Measurements from ENCODE around the gene COL4A2.

Gene COL4A2

DNA sequence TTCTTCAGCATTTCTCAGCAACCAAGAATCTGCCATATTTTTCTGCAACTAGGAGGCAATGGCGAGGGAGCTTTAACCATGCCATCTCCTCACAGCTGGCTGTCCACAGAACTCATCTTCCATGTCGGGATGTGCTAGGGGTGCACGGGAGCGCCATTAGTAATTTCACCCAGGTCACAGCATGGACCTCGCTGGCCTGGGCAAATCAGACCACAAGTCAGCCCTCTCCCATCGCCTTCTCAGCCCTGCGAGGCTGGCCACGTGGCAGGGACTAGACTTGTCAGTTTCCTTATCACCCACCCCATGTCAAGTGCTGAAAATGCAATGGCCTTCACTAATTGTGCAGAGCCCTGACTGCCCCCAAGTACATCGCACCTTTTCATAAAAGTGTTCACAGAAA lies 15.8 kb upstream of the COL4A2 start:
- DNase-seq = no peak

GRCh38 chr13:110293037-110293436 lies 14.0 kb upstream of the COL4A2 start:
- DNase-seq = no peak

GRCh38 chr13:110293649-110294048 lies 13.4 kb upstream of the COL4A2 start:
- no peak for DNase-seq

DNA sequence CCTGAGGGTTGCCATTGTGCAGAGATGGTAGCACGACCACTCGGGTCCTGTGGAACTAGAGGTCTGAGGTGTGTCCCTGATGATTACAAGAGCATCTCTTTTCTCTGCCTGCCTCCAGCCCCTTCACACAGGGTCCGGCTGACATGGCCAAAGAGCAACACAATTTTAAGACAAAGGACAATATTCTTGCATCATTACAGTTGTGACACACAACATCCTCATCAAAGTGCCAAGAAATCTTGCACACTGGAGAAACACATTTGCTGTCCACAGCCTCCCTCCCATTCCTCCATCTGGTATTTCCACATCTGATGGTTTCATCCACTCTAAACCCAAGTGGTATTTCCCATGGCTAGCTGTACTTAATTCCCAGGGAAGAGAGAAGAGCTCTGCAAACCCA lies 12.9 kb upstream of the COL4A2 start:
- peak; percentile 41 for DNase-seq

DNA sequence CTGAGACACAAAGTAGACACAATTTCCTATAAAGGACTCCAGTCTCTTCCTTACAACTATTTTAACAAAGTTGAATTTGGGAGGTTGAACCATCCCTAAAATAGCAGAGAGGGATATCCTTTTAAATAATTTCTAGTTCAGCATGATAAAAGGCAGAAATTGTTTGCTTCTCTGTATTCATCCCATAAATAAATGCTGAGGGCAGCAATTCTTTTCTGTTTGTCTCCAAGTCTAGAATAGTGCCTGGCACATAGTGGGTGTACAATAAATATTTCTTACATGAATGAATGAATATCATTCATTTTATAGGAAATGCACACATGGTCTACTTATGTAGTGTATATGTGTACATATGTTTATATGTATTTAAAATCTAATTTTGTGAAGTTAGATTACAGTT lies 12.5 kb upstream of the COL4A2 start:
- no peak for DNase-seq

DNA sequence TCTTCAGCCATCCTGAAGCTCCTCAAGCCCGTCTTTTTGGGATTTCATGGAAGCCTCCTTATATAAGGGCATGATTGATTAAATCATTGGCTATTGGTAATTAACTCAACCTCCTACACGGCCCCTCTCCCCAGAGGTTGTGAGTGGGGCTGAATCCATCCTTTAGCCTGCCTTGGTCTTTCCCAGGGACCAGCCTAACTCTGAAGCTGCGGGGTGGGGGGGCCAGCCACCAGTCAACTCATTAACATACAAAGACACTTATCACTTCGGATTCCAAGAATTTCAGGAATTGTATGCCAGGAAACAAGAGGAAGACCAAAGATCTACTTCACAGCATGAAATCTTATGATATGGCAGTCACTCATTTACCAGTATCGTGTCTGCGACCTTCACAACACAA lies 10.1 kb upstream of the COL4A2 start:
- no peak for DNase-seq

DNA sequence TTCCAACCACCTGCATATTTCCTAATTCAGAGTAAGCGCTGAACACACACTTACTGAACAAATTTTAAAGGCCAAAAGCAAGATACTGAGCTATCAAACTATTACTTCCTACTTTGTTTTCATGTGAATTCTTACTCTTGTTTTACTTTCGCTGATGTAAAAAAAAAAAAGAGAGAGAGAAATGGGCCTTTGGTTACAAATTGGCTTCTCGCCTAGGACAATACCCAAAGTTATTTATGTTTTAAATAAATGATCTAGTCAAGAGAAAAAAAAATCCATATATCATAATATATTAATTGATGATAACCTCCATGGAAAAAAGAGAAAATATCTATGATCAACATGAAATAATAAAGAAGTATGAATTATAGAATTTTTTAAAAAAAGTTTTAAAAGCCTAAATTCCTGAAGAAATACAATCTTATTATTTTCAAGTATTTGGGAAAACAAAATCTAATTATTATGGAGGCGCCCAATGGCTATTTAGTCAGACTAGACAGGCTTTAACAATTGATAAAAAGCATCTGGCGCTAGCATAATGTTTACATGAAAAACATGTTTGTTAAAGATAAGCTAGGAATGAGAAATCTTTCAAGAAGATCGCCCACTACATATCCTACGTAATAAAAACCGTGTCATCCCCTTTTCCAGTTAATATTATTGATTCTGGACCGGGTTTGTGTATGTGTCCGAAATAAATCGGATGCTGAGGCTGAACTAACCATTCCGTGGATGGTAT lies 9.1 kb upstream of the COL4A2 start:
- DNase-seq = no peak

GRCh38 chr13:110298505-110299282 lies 8.4 kb upstream of the COL4A2 start:
- no peak for DNase-seq

GRCh38 chr13:110299283-110299840 lies 7.7 kb upstream of the COL4A2 start:
- DNase-seq = no peak

- DNase-seq = no peak
Measured at GRCh38 chr13:110300090-110300815, 6.8 kb upstream of the COL4A2 start.

- no peak for DNase-seq
Measured at GRCh38 chr13:110301083-110301482, 6.0 kb upstream of the COL4A2 start.

DNA sequence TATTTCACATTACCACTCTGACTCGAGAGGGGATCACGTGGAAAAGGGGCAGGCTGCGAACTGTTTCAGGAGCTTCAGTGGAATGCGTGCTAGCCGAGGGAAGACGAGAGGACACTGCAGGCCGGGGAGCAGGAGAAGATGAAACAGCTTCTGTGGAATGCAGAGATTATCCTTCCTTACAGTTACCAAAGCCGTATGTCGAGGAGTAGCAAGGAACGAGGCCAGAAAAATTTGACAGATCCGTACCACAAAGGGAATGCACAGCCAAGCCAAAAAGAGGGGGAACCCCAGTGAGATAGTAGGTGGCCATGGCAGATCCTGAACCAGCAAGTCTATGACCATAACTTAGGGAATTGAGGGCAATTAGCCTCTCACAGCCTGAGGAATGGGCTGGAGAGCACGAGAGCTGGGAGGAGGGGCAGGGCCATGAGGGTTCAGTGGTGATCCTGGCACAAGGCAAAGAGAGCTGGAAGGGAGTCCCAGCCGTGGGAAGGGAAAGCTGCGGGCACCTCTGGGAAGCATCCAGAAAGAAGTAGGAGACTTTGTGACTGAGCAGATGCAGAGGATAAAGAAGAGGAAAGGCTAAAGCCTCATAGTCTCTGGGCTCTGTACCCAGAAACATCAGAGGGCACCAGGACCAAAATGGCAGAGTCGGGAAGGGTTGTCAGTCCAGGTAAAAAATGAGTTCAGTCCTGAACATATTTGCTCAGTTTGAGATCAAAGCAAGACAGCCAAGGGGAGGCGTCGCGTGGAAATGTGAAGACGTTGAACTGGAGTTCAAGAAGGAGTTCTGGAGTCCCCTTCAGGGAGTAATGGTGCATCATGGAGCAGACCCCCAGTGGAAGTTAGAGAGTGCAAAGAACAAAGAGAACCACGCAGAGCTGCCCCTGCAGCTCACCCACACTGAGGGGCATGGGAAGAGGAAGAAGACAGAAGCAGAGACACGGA lies 5.2 kb upstream of the COL4A2 start:
- peak; percentile 93 for DNase-seq

DNA sequence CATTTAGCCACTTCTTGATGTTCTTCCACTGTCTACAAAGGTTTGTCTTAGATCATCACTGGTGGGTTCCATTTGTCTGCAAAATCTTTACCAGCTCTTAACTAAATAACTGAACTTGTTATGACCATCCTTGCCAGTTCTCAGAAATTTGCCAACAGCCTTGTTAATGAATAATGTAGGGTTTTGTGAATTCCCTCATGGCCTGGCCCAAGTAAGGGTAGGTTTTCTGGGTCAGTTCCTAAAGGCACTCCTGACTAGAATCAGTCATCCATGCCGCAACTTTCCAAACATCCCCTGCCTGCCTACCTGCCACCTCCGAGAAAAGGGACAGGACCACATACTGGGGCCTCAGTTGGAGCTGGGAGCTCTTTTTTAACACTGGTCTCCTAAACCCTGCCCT lies 4.1 kb upstream of the COL4A2 start:
- DNase-seq = no peak

GRCh38 chr13:110303644-110304043 lies 3.4 kb upstream of the COL4A2 start:
- DNase-seq = no peak

GRCh38 chr13:110304256-110304655 lies 2.8 kb upstream of the COL4A2 start:
- peak; percentile 15 for DNase-seq

- DNase-seq = no peak
Measured at GRCh38 chr13:110305001-110305400, 2.1 kb upstream of the COL4A2 start.

DNA sequence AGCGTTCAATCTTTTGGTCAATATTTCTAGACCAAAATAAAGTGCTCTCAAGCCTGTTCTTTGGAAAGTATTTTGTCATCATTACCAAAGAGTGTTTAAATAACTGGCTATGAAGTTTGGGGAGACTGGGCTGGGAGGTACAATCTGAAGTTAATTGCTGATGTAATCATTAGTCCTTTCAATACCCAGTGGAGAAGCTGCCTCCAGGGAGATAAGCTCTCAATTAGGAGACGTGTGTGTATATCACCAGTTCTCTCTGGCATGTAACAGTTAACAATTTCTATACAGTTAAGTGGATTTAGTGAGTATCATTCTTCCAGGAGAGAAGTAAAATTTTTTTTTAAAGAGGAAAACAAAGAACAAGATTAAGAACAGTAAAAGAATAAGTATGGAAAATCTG lies 1.5 kb upstream of the COL4A2 start:
- no peak for DNase-seq

- peak; percentile 25 for DNase-seq
Measured at GRCh38 chr13:110305949-110306339, 1.1 kb upstream of the COL4A2 start.

GRCh38 chr13:110306340-110306959 lies 634 bp upstream of the COL4A2 start:
- DNase-seq = peak; percentile 37

DNA sequence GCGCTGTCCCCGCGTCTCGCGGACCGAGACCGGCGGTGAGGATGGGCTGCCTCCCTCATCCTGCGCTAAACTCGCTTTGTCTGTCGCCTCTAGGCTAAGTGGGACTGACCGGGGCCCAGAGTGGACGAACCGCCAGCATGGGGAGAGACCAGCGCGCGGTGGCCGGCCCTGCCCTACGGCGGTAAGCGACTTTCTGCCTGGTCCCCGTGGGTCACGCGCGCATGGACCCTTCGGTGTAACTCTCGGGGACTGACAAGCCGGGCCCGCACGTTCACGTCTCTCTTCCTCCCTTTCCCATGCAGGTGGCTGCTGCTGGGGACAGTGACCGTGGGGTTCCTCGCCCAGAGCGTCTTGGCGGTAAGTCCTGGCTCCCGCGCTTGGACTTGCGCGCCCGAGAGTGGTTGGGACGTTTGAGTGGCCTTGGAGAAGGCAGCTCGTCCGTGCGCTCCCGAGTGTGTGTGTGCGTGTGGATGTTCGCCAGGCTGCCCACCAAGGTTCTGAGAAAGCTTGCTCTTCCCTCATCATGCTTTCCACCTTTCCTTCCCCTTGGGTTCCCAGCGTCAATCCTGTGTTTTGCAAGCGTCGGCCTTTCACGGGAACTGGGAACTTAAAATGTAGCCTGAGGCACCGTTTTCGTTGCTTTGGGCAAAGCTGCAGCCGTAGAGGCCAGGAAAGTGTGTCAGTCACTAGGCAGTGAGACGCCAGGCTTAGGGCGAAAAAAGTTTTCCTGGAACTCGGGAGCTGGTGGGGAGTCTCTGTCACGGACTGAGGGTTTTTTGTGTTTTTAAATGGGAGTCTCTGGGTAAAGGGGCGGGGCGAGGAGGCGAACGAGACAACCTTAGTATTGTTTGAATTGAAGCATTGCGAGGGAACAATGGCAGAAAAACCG lies 927 bp downstream of the COL4A2 start:
- peak; percentile 47 for DNase-seq
